ENCODE measurements around the gene TPBG.
"Not testable (repeated sequence)": the region's sequence is repeated elsewhere in the genome, so short reads cannot be mapped to it uniquely, and the experiment has no call there.

TPBG gene

DNA sequence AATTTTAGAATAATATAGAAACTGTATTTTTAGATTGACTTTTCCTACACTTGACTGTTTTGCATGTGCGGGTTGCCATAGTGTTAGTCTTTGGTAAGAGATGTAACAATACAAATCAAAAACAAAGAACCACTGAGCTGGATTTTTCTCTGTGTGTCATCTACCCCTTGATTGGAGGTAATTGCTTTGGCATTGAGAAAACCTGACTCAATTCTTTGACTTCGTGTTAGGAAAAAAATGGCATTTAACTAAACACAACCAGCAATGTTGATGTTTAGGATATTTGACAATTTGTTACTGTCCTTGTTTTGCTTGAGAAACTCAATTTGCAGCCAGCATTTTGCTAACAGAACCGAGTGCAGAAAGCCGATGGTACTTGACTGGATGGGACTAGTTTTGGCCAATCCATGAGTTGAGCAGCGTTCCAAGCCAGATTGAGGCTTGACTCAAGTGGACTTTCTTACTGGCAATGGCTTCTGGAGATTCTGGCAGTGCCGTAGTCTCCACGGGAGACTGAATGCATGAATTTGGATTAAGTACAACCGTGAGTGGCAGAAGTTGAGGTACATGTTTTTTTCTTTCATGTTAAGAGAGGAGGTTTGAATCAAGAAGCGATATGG lies 17.1 kb downstream of the TPBG start:
- no peak for DNase-seq

DNA sequence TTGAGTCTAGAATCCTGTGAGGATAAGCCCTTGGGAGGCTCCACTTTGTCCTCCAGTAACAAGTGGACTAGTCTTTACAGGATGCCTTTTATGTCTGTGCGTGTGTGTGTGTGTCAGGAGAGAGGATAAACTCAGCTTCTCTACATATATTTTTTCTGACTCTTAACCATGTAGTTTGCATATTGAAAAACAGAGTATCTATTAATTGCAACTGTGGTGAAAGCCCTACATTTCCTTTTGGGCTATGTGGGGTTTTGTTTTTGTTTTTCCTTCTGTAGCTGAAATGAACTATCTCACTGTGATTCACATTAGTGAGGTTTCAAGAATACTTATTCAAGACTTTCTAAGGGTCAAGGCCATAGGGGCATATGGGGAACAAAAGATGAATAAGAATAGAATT lies 17.7 kb downstream of the TPBG start:
- no peak for DNase-seq

DNA sequence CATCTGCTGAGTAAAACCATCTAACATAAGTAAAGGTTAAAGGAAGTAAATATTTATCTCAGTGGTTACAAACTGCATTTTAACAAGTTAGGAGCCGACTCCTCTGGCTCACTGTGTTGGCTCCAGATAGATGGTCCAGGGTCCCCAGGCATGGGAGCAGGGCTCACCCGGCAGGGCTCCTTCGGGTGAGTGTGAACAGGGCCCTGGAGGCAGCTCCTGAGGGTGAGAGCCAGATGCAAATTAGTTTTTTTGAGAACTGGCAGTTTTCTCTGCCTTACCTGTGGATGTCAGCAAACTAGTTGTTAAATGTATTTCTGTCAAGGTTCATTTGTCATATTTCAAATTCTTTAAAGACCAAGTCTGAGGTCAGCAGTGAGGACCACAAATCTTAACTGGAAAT lies 21.5 kb downstream of the TPBG start:
- no peak for DNase-seq

DNA sequence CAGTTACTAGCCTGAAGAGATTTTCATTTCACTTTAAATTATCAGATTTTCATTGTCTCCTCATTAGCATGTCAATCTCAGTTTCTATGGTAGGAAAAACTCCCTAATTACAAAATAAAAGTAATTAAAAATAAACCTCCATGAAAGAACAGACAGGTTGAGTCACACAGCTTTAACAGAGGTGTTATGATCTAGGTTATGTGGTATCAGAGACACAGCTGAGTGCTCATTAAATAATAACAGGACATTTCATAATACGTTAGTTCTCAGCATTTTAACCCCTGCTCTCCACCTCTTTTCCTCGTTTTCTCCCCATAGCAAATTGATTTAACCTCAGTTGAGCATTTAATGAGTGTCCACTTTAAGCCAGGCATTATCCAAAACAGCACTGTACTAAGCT lies 21.9 kb downstream of the TPBG start:
- DNase-seq = no peak

DNA sequence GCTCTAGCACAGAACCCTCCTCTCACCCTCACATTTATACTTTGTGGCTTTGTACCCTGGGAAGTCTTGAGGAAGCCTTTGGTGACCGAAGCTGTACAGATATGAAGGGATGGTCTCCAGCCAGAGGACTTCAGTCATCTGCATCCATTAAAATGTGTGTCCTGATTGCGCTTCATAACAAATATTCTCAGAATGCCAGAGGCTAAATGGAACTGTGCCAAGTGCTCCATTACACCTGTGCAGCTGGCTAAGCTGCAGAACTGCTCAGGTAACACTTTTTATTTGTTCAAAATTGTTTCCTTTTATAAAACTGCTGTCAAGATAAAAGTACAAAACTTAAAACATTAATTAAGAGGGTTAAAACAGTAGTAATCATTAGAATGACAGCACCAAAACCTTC lies 22.3 kb downstream of the TPBG start:
- no peak for DNase-seq

DNA sequence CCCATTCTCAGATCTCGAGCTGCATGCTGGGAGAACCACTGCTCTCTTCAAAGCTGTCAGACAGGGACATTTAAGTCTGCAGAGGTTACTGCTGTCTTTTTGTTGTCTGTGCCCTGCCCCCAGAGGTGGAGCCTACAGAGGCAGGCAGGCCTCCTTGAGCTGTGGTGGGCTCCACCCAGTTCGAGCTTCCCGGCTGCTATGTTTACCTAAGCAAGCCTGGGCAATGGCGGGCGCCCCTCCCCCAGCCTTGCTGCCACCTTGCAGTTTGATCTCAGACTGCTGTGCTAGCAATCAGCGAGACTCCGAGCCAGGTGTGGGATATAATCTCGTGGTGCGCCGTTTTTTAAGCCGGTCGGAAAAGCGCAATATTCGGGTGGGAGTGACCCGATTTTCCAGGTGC lies 31.2 kb downstream of the TPBG start:
- DNase-seq = not testable (repeated sequence)

DNA sequence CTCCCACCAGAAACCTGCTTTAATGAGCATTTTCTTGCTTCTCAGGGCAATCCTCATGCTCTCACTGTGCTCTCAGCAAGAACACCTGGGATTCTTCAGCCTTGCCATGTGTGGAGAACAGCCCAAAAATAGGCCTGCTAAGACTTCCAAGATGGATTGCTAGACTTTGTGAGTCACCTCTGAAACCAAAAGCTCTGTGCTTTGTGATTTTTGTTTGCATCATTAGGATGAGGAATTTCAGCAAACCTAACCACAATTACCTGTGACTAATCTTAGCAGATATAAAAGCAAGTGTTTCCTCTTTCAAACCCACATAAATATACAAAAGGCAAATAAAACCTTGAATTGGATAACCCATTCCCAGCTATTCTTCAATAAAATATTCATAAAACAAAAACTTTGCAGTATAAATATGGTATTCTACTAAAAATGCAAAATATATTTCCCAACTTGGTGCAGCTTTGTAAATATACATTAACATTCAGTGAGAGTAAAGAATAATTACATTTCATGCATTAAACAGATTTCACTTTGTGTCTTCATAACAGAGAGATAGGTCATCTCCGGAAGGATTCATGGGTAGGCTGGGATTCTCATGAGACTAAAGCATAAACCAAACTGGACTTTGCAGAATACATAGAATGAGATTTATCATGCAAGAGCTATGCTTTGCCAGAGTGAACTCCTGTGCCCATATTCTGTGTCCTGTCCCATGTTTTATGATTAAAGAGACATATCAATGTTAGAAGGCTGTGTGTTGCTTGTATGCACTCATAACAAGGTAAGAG lies 33.5 kb downstream of the TPBG start:
- DNase-seq = no peak

DNA sequence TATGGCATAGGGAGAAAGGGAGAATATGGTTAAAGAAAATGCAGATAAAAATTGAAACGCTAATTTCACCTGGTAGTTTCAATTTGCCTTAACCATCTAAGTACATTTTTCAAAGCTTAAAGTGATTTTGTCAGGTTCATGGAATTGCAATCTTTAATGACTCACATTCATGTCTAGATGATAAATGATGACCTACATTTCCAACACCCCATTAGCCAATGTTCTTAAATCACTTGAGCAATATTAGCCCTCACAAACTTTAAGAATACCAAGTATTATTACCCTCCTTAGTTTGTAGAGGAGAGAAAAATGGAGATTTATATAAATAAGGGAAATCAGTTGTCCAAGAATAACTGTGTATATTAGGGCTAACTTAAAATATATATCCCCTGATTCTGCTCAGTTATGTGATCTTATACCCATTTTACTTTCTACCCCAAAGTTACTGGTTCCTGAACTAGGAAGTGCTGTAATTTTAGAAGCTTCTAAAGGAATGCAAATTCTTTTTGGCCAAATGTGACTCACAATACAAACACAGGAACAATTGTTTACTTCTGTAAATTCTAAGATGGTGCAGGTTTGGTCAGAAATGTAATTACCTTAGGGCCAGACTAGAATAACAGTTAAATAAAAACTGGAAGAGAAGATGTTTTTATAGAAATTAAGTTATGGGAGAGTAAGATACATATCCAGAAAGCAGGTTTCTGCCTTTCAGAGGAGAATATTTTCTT lies 34.5 kb downstream of the TPBG start:
- no peak for DNase-seq

DNA sequence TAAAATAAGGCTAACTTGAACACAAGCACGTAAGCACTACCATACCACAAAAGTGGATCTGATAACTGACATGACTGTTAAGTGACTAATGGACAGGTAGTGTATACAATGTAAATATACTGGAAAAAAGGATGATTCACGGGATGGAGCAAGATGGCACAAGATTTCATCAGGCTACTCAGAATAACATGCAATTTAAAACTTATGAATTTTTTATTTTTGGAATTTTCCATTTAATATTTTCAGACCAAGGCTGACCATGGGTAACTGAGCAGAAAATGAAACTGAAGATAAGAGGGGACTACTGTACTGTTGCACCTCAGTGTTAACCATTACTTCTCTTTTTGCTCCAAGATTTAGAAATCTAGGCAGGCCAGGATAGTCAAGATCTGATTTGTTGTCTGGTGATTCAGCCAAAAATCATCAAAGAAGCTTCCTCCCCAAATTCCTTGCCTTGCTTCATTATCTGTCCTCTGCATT lies 45.4 kb downstream of the TPBG start:
- DNase-seq = no peak

- DNase-seq = no peak
These were observed 46.6 kb downstream of the TPBG start for GRCh38 chr6:82410151-82410648.

GRCh38 chr6:82413868-82414267 lies 50.3 kb downstream of the TPBG start:
- DNase-seq = no peak

DNA sequence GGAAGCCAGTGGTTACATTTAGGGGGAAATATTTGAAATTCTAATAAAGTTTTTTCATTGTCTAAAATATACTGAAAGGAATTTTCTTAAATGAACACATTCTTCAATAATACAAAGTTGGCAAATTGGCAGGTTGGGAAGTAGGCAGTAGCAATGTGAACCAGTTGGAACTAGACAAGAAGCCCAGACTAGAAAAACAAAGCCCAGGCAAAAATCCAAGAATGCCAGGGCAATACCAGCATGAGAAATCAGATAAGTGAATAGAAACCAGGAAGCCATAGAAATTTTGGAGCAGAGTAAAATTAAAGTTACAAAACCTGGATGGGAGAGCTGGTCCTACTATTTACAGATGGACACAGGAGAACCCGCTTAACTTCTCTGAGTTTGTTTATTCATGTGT lies 52.2 kb downstream of the TPBG start:
- no peak for DNase-seq

- no peak for DNase-seq
These were observed 52.7 kb downstream of the TPBG start for GRCh38 chr6:82416346-82416745.
